Progenitor cell of endocrine pancreas (in vitro differentiated cells): Measurements from ENCODE around the gene JPH3. TPM values are rescaled to one million over a fixed set of nuclear protein-coding genes. Genes with fewer than 3 reads are reported as not detected.

Source experiments
- DNase-seq: peaks from one replicate; pipeline ENCODE4 v3.0.0; 2021; ENCODE audit warnings: low spot score; ENCODE audit not compliant: unreplicated experiment
- H3K27ac Mint-ChIP-seq: 2 replicates; pipeline ENCODE4 v1.8.0; 2021; ENCODE audit warnings: mild to moderate bottlenecking, moderate library complexity, mixed read lengths
- H3K27me3 Mint-ChIP-seq: 2 replicates; pipeline ENCODE4 v1.8.0; 2021; ENCODE audit warnings: mixed read lengths
- H3K36me3 Mint-ChIP-seq: 2 replicates; pipeline ENCODE4 v1.8.0; 2022; ENCODE audit warnings: mixed read lengths; ENCODE audit not compliant: insufficient read depth
- H3K4me1 Mint-ChIP-seq: 2 replicates; pipeline ENCODE4 v1.8.0; 2021; ENCODE audit warnings: low read depth, mixed read lengths
- H3K4me3 Mint-ChIP-seq: 2 replicates; pipeline ENCODE4 v1.8.0; 2021; ENCODE audit warnings: low read depth, mild to moderate bottlenecking, moderate library complexity, mixed read lengths
- H3K9me3 Mint-ChIP-seq: 2 replicates; pipeline ENCODE4 v1.8.0; 2021; ENCODE audit warnings: low read depth, mixed read lengths
- total RNA-seq: library from RNA; stranded (reverse); gene quantifications from 2 replicates; pipeline ENCODE4 v1.2.1, GENCODE V29; 2021
- TF ChIP-seq, protein P1 (sequence below): fragments of 200-600 bp; sonication (generic); IDR thresholded peaks from one replicate; pipeline ENCODE4 v1.5.0; 2021; ENCODE audit warnings: antibody characterized with exemption, mild to moderate bottlenecking; ENCODE audit not compliant: unreplicated experiment

Gene JPH3
- total RNA-seq, 1 donor from 2014 or later = 26.4 TPM

DNA sequence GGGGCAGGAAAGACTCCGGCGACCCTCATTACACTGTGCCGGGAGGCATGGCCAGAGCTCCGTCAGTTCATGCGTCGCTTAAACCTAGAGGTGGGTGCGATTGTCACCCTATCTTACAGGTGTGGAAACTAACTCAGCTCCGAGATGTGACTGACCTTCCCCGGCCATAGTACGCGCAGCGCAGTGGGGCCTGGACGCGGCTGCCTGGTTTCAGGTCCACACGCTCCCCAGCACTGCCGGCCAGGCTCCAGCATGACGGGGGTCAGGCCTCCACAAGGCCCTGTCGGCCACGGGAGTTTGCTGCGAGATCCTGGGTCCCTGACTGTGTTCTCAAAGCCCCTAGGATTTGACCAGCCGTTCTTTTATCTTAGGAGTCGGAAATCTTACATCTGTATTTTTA, 34.4 kb downstream of the JPH3 start:
- TF ChIP-seq, protein P1, sequence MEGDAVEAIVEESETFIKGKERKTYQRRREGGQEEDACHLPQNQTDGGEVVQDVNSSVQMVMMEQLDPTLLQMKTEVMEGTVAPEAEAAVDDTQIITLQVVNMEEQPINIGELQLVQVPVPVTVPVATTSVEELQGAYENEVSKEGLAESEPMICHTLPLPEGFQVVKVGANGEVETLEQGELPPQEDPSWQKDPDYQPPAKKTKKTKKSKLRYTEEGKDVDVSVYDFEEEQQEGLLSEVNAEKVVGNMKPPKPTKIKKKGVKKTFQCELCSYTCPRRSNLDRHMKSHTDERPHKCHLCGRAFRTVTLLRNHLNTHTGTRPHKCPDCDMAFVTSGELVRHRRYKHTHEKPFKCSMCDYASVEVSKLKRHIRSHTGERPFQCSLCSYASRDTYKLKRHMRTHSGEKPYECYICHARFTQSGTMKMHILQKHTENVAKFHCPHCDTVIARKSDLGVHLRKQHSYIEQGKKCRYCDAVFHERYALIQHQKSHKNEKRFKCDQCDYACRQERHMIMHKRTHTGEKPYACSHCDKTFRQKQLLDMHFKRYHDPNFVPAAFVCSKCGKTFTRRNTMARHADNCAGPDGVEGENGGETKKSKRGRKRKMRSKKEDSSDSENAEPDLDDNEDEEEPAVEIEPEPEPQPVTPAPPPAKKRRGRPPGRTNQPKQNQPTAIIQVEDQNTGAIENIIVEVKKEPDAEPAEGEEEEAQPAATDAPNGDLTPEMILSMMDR = no peak
- no peak for DNase-seq
- no peaks in the 10 kb centered on the region for H3K36me3 Mint-ChIP-seq
- H3K27me3 Mint-ChIP-seq = no peaks in the 10 kb centered on the region
- peaks cover 2% of the 10 kb centered on the region for H3K4me1 Mint-ChIP-seq
- no peaks in the 10 kb centered on the region for H3K9me3 Mint-ChIP-seq
- no peak overlapping the region for H3K4me3 Mint-ChIP-seq
- H3K27ac Mint-ChIP-seq = no peak overlapping the region

DNA sequence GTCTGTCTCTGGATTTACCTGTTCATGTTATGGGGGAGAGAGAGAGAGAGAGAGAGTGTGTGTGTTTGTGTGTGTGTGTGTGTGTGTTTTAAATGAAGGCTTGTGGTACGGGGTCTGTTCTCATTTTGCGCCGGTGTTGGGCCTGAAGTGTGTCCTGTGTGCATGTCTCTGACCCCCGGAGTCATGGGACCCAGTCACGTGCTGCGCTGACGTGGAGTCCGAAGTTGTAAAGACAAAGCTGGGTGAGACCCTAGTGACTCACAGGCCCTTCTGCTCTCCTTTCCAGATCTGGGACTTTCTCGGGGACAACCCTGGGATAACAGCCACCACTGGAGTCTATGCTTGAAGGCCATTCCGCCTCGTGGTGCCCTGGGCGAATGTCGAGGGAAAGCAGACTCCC, 35.0 kb downstream of the JPH3 start:
- Mint-ChIP-seq H3K4me3 (no peak overlapping the region), H3K27me3 (no peaks in the 10 kb centered on the region), H3K36me3 (no peaks in the 10 kb centered on the region), H3K9me3 (no peaks in the 10 kb centered on the region), H3K4me1 (peaks cover 2% of the 10 kb centered on the region), H3K27ac (no peak overlapping the region)
- DNase-seq = no peak
- TF ChIP-seq, protein P1 = no peak

DNA sequence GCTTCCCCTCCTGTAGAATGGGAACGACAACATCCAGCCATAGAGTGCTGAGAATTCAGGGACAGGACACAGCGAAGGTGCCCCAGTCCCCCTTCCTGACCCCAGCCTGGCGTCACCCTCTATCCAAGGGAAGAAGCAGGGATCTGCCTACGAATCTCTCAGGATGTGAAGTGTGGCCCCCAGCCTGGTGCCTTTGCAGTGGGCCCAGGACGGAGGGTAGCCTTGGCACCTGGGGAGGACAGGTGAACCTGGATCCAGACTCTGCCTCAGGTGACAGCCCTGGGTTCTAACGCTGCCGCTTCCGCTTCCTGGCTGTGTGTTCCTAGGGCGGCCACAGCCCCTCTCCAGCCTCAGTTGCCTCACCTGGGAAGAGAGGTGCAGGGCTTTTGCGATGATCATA, 36.4 kb downstream of the JPH3 start:
- no peak overlapping the region for H3K27ac Mint-ChIP-seq
- H3K4me3 Mint-ChIP-seq = no peak overlapping the region
- TF ChIP-seq, protein P1 = no peak
- peaks cover 2% of the 10 kb centered on the region for H3K4me1 Mint-ChIP-seq
- no peaks in the 10 kb centered on the region for H3K9me3 Mint-ChIP-seq
- no peaks in the 10 kb centered on the region for H3K27me3 Mint-ChIP-seq
- H3K36me3 Mint-ChIP-seq = no peaks in the 10 kb centered on the region
- DNase-seq = no peak

DNA sequence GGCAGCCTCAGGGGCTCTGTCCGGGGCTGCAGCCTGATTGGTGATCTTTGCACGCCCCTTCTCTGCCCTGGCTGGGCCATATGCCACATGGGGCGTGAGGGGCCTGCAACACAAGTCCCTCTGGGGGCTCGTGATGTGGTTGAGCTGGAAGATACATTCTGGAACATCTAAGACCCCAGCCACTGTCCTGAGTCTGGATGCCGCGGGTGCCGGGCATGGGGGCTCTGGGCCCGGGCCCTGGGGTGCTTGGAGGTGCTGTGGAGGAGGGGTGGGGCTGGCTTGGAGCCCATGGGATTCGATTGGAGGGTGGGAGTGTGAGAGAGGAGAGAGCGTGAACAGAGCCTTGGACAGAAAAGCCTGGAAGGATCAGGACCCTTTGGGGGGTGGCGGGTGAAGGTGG, 39.4 kb downstream of the JPH3 start:
- Mint-ChIP-seq H3K27ac (no peak overlapping the region), H3K36me3 (peaks cover 10% of the 10 kb centered on the region)
- DNase-seq = no peak

DNA sequence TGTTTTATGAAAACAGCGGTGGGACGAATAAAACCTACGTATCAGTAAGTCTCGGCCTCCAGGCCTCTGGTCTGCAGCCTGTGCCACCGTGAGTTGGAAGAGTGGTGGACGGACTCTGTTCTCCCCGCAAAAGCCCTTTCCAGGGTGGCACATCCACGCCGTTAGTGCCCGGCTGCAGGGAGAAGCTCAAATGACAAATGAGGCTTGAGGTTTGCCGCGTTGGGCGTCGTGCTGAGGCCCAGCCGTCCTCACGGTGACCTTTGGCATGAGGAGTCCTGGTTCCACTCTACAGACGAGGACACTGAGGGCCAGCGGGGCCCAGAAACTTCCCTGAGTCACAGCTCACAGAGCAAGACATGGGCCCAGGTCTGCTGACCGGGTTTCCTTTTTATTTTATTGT, 40.2 kb downstream of the JPH3 start:
- TF ChIP-seq, protein P1 = no peak
- DNase-seq = no peak
- H3K27me3 Mint-ChIP-seq = no peaks in the 10 kb centered on the region
- no peak overlapping the region for H3K27ac Mint-ChIP-seq
- no peaks in the 10 kb centered on the region for H3K9me3 Mint-ChIP-seq
- peaks cover 10% of the 10 kb centered on the region for H3K36me3 Mint-ChIP-seq
- H3K4me3 Mint-ChIP-seq = no peak overlapping the region
- no peaks in the 10 kb centered on the region for H3K4me1 Mint-ChIP-seq

More for the DNA sequence above, 39.4 kb downstream of the JPH3 start:
- Mint-ChIP-seq H3K27me3 (no peaks in the 10 kb centered on the region), H3K9me3 (no peaks in the 10 kb centered on the region), H3K4me3 (no peak overlapping the region), H3K4me1 (no peaks in the 10 kb centered on the region)
- TF ChIP-seq, protein P1 = no peak
